ENCODE data around the gene MMP17.
A peak's percentile ranks its signal among the peaks of the same experiment; 100 is the strongest.
"Not testable (repeated sequence)": the region's sequence is repeated elsewhere in the genome, so short reads cannot be mapped to it uniquely, and the experiment has no call there.

MMP17 gene

DNA sequence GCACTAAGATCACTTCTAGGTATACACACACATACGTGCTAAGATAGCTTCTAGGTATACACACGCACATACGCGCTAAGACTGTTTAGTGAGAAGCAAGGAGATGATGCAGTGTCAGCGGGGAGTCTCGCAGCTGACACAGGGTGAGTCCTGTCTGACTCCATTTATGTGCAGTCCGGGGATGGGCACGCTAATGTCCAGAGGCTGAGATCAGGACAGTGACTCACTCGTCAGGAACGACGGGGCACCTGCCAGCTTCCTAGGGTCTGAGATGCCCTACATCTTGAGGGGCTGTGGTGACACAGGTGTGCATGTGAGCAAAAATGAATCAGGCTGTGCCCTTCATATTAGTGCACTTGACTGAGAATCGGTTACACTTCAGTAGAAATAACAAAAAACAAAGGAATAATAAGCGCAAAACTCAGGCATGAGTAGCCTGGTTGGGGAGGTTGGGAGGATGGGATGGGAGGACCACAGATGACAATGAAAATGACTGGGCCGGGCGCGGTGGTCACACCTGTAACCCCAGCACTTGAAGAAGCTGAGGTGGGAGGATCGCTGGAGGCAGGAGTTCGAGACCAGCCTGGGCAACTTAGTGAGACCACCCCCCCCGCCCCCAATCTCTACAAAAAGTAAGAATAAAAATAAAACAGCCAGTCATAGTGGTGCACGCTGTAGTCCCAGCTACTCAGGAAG, 37.1 kb downstream of the MMP17 start:
- DNase-seq (no peak), ATAC-seq (no peak)

DNA sequence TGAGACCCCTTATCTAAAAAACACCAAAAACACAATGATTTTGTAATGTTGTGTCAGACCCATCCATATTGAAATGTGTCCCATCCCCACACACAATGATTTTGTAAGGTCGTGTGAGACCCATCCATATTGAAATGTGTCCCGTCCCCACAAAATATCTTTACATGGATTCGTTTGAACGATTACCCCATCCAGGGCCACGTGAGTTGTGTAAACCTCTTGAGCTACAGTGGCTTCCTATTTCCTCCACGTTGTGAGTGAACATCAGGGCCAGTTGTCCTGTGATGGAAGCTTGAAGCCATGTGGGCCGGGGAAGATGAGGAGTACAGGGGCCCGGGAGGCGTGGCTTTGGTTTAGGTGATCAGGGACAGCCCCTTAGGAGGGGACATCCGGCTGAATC, 39.3 kb downstream of the MMP17 start:
- DNase-seq (no peak), ATAC-seq (no peak)

DNA sequence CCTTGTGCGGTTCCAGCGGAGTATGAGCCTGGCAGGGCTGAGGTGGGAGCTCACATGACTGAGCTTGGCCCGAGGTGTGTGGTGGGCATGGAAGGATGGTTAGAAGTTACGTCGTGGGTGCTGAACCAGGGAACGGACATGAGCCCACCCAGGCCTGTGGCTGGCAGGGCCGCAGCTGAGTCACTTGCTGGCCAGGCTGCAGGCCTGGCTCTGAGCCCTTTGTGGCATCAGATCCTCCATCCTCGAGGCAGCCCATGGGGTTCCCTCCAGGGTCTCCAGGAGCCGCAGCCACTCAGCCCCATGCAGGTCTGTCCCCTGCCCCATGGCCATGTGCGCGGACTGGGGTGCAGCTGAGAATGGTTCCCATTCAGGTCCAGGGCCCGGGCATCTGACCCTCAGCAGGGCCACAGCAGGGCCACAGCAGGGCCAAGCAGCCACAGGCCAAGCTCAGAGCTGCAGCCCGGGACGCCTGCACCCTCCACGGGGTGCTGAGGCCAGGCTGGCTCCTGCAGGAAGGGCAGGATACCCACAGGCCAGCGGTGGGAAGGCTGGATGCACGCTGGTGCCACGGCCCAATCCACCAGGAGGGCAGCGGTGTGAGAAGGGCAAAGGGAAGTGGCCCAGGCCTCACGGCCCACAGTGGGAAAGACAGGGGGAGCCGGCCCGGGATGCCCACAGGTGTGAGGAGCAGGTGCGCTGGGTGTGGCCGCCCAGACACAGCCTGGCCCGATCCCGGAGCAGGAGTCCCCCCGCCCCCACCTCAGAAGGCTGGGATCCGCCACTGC, 39.9 kb downstream of the MMP17 start:
- no peak for DNase-seq
- ATAC-seq, result no peak

DNA sequence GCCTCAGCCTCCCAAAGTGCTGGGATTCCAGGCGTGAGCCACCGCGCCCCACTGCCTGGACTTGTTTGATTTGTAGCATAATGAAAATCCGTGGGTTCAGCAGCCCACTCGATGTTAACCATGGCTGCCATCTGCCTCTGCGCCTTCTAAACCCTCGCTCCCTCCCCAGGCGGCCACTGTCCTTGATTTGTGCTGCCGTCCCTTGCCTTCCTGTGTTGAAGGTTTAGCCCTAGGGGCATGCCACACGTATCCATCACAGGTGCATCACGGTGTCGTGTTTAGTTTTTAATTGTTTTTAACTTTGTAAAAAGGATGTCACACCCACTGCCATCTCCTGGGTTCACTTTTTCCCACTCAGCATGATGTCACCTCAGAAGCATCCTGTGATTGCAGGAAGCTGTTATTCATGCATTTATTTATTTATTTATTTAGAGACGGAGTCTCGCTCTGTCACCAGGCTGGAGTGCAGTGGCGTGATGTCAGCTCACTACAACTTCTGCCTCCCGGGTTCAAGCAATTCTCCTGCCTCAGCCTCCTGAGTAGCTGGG, 41.8 kb downstream of the MMP17 start:
- DNase-seq (no peak), ATAC-seq (no peak)

DNA sequence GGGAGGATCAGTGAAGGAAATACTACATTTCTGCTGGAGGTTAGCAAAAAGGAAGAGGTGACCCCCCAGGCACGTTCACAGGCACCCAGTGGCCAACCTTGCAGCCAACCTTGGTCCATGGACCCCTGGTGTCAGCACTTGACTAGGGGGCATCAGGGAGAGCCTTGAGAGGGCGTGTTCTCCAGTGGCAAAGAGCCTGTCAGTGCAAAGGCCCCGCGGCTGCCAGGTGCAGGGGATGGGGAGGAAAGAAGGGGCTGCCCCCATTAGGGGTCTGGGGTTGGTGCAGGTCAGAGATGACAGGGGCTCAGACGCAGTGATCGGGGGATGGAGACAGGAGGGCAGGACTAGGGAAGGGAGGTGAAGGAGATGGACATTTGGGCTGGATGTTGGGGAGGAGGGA, 43.5 kb downstream of the MMP17 start:
- no peak for ATAC-seq

DNA sequence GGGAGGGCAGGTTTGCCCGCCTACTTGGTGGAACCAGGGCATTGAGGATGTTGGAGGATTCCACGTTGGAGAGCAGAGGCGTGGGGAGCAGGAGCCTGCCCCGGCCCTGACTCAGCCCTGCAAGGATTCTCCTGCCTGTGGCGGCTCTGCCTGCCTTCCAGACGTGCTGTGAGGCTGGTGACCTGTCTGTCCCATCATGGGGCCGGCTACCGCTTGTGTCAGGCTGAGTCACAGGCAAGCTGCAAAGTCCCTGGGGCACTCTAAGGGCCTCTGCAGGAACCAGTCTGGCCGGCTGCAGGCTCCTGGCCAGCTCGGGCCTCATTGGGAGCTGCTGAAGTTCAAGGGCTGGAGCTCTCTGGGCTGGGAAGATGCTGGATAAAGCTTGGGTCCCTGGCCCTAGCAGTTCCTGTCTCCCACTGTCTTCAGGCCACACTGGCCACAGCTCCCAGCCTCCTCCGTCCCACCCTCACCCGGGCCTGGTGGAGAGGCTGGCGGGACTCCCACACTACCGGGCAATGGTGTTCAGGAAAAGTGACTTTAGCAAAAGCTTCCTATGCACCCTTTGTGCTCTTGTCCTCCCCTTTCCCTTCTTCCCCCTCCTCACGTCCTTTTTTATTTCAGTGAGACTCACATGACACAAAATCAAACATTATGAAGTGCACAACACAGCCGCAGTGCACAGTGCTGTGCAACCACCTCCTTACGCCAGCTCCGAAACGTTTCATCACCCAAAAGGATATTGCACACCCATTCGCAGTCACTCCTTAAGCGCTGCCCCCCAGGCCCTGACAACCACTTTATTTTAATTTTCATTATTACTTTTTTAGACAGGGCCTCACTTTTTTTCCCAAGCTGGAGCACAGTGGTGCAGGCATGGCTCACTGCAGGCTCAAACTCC, 44.2 kb downstream of the MMP17 start:
- DNase-seq (no peak), ATAC-seq (no peak)

More for the DNA sequence above, 43.5 kb downstream of the MMP17 start:
- no peak for DNase-seq

DNA sequence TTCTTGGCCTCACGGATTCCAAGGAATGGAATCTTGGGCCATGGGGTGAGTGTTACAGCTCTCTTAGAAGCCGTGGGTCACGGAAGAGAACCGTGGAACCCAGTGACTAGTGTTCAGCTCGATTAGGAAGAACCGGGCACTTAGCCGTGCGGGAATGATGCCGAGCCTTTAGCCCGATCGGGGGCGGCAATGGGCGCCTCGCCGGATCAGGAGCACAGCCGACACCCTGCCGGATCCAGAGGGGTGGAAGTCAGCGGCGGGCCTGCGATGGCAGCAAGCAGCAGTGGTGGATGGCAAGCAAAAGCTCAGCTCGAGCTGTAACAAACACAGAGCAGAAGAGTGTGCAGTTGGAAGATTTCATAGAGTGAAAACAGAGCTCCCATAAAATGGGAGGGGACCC, 45.1 kb downstream of the MMP17 start:
- DNase-seq, result no peak

DNA sequence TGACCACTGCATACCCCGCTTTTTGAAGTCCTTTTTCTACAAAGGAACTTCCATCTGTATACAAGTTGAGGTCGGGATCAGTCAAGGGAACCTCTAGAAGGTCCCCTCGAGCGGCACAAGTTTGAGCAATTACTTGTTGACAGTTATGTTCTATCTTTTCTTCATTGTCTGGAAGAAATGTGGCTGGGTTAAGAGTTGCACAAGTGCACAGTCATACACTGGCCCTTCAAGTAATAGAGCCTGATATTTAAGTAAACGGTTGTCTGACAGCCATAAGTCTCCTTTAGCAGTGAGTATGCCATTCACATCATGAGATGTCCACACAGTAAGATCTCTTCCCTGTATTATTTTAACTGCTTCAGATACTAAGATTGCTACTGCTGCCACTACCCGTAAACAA, 46.8 kb downstream of the MMP17 start:
- DNase-seq, ATAC-seq: not testable (repeated sequence)

More for the DNA sequence above, 45.1 kb downstream of the MMP17 start:
- no peak for ATAC-seq

DNA sequence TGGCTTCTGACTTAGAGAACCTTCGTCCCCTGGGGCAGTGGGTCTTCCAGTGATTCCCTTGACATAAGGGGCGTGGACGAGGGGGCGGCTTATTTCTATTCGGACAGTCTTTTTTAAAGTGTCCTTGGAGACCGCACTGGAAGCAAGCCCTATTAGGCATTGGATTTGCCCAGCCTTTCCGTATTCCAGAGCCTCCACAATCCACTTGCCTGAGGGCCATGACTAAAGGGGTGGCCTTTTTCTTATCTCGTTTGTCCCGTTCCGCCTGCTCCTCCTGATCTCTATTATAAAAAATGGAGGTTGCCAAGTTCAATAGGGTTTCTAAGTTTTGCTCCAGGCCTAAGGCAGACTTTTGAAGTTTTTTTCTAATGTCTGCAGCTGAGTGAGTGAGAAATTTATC, 49.0 kb downstream of the MMP17 start:
- ATAC-seq, DNase-seq: not testable (repeated sequence)

DNA sequence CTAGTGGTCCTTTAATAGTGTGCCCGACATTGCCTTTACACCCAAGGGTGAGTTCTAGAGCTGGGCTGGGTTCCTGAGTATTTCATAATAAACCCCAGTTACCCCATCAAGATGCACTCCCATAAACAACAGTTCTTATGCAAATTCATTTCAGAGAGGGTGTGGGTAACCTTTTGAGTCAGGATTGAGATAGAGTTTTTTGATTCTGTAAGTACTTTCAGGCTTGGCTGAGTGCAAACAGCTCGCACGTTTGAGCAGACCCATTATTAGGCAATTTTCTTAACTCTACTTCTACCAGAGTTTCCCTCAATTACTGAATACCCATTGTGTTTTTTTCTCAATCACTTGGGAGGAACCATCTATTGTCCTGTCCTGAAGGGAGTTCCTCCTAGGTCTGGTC, 50.2 kb downstream of the MMP17 start:
- not testable (repeated sequence) for DNase-seq, ATAC-seq

DNA sequence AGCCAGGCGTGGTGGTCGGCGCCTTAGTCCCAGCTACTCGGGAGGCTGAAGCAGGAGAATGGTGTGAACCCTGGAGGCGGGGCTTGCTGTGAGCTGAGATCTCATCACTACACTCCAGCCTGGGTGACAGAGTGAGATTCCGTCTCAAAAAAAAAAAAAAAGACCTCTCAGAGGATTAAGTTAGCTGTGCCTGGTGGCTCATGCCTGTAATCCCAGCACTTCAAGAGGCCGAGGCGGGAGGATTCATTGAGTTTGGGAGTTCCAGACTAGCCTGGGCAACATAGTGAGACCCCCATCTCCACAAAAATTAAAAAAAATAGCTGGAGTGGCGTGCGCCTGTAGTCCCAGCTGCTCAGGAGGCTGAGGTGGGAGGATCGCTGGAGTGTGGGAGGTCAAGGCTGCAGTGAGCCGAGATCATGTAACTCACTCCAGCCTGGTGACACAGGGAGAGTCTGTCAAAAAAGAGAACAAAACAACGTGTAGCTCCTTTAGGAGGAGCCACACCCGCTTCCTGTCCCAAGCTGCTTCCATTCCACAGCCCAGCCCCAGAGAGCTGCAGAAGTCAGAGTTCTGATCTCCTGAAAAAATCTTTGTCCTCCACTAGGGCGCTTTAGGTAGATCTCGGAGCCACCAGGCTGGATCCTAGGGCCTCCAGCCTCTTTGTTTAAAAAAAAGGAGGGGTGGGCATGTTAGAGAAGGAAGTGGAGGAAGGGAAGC, 54.8 kb downstream of the MMP17 start:
- DNase-seq (no peak), ATAC-seq (no peak)

DNA sequence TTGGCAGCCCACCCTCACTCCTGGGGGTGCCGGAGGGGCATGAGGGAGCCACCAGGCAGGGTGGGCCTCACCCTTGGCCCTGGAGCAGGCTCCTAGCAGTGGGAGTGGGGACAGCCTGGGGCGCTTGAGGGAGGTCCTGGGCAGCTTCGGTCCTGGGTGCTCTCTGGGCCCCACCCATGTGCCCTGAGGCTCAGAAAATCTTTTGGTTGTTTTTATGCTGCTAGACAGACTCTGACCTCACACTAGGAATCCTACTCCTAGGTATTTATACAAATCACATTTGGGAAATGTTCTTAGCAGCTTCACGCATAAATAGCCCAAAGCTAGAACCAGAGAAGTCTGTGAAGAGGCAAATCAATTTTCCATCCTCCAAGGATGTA, 55.3 kb downstream of the MMP17 start:
- ATAC-seq (no peak), DNase-seq (no peak)

DNA sequence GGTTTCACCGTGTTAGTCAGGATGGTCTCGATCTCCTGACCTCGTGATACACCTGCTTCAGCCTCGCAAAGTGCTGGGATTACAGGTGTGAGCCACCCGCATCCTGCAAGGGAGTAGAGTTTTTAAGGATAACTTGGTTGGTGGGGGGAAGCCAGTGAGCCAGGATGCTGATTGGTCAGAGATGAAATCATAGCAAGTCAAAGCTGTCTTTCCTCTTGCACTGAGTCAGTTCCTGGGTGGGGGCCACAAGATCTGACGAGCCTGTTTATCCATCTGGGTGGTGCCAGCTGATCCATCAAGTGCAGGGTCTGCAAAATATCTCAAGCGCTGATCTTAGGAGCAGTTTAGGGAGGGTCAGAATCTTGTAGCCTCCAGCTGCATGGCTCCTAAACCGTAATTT, 56.9 kb downstream of the MMP17 start:
- ATAC-seq, result not testable (repeated sequence)

DNA sequence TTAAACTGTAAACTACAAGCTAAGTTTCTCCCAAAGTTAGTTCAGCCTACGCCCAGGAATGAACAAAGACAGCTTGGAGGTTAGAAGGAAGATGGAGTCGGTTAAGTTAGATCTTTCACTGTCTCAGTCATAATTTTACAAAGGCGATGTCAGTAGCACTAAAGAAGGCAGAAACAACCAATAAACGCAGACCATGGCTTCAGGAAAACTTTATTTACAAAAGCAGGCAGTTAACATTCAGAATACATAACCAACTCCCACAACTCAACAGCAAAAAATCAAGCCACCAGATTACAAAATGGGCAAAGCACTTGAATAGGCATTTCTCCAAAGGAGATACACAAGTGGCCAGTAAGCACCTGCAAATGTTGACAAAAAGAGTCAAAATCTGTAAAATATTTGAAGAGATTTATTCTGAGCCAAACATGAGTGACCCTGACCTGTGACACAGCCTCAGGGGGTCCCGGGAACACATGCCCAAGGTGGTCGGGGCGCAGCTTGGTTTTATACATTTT, 57.4 kb downstream of the MMP17 start:
- DNase-seq (no peak), ATAC-seq (no peak)

More for the DNA sequence above, 56.9 kb downstream of the MMP17 start:
- DNase-seq, result not testable (repeated sequence)

DNA sequence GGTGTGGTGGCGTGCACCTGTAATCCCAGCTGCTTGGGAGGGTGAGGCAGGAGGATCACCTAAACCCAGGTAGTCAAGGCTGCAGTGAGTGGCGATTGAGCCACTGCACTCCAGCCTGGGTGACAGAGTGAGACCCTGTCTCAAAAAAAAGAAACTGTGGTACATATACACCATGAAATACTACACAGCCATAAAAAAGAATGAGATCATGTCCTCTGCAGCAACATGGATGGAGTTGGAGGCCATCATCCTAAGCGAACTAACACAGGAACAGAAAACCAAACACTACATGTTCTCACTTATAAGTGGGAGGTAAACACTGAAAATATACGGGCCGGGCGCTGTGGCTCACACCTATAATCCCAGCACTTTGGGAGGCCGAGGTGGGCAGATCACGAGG, 63.5 kb downstream of the MMP17 start:
- DNase-seq, ATAC-seq: not testable (repeated sequence)

DNA sequence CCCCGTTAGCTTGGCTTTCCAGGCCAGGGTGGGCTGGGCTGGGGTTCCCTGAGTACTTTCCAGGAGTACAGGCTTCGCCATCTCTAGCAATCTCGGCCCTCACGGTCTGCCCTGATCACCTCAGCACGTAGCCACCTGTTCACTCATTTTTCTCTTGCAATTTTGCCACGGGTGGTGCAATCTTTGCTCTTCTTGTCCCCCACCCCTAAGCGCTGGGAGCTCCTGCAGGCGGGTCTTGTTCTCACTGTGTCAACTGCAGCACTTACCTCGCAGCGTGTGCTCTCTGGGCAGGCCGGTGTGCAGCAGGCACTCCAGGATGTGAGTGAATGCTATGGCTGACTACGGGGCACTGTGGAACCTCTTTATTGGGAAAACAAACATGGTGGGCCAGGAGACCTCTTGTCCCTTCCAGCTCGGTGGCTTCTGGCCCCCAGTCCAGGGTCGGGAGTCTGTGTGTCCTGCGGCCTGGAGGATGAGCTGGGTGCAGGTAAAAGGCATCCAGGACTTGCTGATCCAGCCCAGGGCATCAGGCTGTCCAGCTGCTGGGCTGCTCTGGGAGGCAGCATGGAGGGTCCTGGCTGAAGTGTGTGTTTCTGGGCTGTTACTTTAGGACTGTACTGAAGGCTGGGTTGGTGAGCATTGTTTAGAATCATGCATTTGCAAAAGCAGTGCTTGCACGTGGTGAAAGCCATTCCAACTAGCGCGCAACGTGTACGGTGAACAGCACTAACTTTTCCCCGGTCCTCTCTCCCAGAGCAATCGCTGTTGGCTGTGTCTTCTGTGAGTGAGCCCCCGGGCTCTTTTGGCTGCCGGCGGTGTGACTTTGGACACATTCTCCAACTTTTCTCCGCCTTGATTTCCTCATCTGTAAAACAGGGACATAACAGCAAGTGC, 64.8 kb downstream of the MMP17 start:
- ATAC-seq (no peak), DNase-seq (no peak)

DNA sequence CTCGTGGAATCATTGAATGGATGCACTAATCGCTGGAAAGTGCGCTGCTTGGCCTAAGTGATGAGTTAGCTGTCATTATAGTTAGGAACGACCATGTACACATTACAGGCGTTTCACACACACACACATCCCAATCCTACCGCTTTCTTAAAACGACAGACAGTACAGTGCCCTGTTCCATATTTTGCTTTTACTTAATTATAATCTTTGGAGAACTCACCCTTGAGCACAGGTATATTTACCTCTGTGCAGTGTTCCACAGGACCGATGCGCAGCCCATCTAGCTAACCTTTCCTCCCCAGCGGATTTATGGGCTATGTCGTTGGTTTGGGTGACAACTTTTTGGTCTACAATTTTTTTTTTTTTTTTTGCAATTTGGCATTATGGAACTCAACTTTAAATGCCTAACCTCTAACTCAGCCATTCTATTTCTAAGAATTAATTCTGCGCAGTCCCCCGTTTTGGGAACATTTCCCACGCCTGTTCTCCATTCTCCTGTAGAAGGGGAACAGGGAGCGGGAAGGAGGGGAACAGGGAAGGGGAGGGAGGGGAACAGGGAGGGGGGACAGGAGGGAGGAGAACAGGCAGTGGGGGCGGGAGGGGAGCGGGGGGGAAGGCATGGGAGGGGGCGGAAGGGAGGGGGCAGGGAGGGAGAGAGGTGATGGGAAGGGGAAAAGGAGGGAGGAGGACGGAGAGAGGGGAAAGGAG, 65.6 kb downstream of the MMP17 start:
- ATAC-seq, result no peak
- DNase-seq, result no peak

DNA sequence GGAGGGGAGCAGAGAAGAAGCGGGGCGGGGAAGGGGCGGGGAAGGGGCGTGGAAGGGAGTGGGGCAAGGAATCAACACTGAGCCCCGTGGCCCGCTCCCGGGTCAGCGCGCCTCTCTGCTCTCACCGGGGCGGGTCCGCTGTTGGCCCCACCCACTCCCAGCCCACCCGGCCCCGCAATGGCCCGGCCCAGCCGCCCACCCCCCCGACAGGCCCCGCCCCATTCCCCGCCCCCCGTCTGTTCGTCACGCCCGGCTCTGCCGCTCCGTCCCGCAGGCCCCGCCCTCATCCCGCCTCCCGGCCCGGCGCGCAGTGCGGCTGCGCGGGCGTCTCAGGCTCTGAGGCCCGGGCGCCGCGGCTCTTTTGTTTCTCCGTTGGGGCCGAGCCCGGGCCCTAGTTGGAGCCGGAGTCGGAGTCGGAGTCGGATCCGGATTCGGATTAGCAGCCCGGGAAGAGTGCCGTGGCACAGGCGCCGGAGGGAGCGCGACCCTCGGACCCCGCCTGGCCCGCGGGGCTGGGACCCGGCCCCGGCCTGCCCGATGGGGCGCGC, 66.2 kb downstream of the MMP17 start, which contains the start of gene ULK1:
Gene ULK1, plus strand, starts transcription at position 310 of the 548 bp plus-strand sequence. CDS start 380 bp downstream, outside the sequence.
- DNase-seq, result peak; percentile 96
- ATAC-seq, result peak; percentile 84

DNA sequence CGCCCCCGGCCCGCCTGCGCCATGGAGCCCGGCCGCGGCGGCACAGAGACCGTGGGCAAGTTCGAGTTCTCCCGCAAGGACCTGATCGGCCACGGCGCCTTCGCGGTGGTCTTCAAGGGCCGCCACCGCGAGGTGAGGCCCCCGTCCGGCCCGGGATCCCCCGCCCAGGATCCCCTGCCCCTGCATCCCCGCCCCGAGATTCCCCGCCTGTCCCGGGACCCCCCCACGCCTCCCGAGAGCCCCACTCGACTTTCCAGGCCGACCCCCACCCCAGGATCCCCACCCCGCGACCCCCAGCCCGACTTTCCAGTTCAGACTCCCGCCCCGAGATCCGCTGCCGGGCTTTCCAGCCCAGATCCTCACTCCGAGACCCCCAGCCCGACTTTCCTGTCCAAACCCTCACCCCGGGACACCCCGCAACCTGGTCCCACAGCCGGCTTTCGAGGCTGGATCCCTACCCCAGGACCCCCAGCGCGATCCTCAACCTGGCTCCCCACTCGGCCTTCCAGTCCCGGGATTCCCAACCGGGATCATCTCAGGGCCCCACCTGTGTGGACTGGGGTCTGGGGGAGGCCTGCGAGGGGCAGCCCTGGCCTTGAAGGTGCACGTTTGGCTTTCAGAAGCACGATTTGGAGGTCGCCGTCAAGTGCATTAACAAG, 66.9 kb downstream of the MMP17 start:
- peak; percentile 14 for DNase-seq
- no peak for ATAC-seq

All from stimulated activated naive CD8-positive, alpha-beta T cell treated with anti-CD3 and anti-CD28 coated beads, Interleukin-15, Interleukin-2, amounts not matched to agents 100 U/mL and 50 U/mL, for 24 hours (primary cell).